Measurements from ENCODE around the gene CXCR5.

CXCR5 gene

GRCh38 chr11:118921121-118921928 lies 37.6 kb downstream of the CXCR5 start:
- H3K4me3 Mint-ChIP-seq = peak overlapping the region; percentile 82
- H3K4me1 Mint-ChIP-seq (ENCODE audit: low read depth) = peaks cover 73% of the 10 kb centered on the region
- H3K36me3 Mint-ChIP-seq (ENCODE audit: low read depth) = no peaks in the 10 kb centered on the region
- H3K9me3 Mint-ChIP-seq = no peaks in the 10 kb centered on the region
- H3K27me3 Mint-ChIP-seq = no peaks in the 10 kb centered on the region
- peak overlapping the region; percentile 90 for H3K27ac Mint-ChIP-seq

GRCh38 chr11:118921929-118922744 lies 38.4 kb downstream of the CXCR5 start:
- Mint-ChIP-seq H3K27ac (peak overlapping the region; percentile 90), H3K27me3 (no peaks in the 10 kb centered on the region), H3K4me1 (ENCODE audit: low read depth) (peaks cover 73% of the 10 kb centered on the region), H3K4me3 (peak overlapping the region; percentile 88), H3K36me3 (ENCODE audit: low read depth) (no peaks in the 10 kb centered on the region), H3K9me3 (no peaks in the 10 kb centered on the region)

GRCh38 chr11:118922745-118923627 lies 39.3 kb downstream of the CXCR5 start:
- Mint-ChIP-seq H3K9me3 (no peaks in the 10 kb centered on the region), H3K27ac (peak overlapping the region; percentile 82), H3K27me3 (no peaks in the 10 kb centered on the region), H3K4me1 (ENCODE audit: low read depth) (peaks cover 73% of the 10 kb centered on the region), H3K36me3 (ENCODE audit: low read depth) (no peaks in the 10 kb centered on the region), H3K4me3 (peak overlapping the region; percentile 88)

- H3K9me3 Mint-ChIP-seq = no peaks in the 10 kb centered on the region
- no peaks in the 10 kb centered on the region for H3K36me3 Mint-ChIP-seq (ENCODE audit: low read depth)
- peaks cover 73% of the 10 kb centered on the region for H3K4me1 Mint-ChIP-seq (ENCODE audit: low read depth)
- H3K4me3 Mint-ChIP-seq = peak overlapping the region; percentile 88
- peak overlapping the region; percentile 82 for H3K27ac Mint-ChIP-seq
- no peaks in the 10 kb centered on the region for H3K27me3 Mint-ChIP-seq
Measured at GRCh38 chr11:118923721-118924587, 40.3 kb downstream of the CXCR5 start.

GRCh38 chr11:118924591-118925585 lies 41.2 kb downstream of the CXCR5 start:
- Mint-ChIP-seq H3K9me3 (no peaks in the 10 kb centered on the region), H3K4me1 (ENCODE audit: low read depth) (peaks cover 64% of the 10 kb centered on the region), H3K27ac (peak overlapping the region; percentile 82), H3K36me3 (ENCODE audit: low read depth) (no peaks in the 10 kb centered on the region), H3K27me3 (no peaks in the 10 kb centered on the region), H3K4me3 (peak overlapping the region; percentile 88)

GRCh38 chr11:118927554-118928100 lies 43.9 kb downstream of the CXCR5 start:
- H3K36me3 Mint-ChIP-seq (ENCODE audit: low read depth) = no peaks in the 10 kb centered on the region
- peaks cover 64% of the 10 kb centered on the region for H3K4me1 Mint-ChIP-seq (ENCODE audit: low read depth)
- peak overlapping the region; percentile 98 for H3K27ac Mint-ChIP-seq
- no peaks in the 10 kb centered on the region for H3K9me3 Mint-ChIP-seq
- no peaks in the 10 kb centered on the region for H3K27me3 Mint-ChIP-seq
- peak overlapping the region; percentile 89 for H3K4me3 Mint-ChIP-seq

- no peaks in the 10 kb centered on the region for H3K9me3 Mint-ChIP-seq
- H3K27me3 Mint-ChIP-seq = no peaks in the 10 kb centered on the region
- H3K27ac Mint-ChIP-seq = peak overlapping the region; percentile 98
- H3K4me1 Mint-ChIP-seq (ENCODE audit: low read depth) = peaks cover 57% of the 10 kb centered on the region
- no peaks in the 10 kb centered on the region for H3K36me3 Mint-ChIP-seq (ENCODE audit: low read depth)
- H3K4me3 Mint-ChIP-seq = peak overlapping the region; percentile 89
Measured at GRCh38 chr11:118928101-118928869, 44.6 kb downstream of the CXCR5 start.

- Mint-ChIP-seq H3K9me3 (no peaks in the 10 kb centered on the region), H3K36me3 (ENCODE audit: low read depth) (no peaks in the 10 kb centered on the region), H3K27ac (peak overlapping the region; percentile 98), H3K4me1 (ENCODE audit: low read depth) (peaks cover 50% of the 10 kb centered on the region), H3K4me3 (peak overlapping the region; percentile 89), H3K27me3 (no peaks in the 10 kb centered on the region)
Measured at GRCh38 chr11:118928870-118929500, 45.3 kb downstream of the CXCR5 start.

- H3K4me3 Mint-ChIP-seq = peak overlapping the region; percentile 83
- H3K9me3 Mint-ChIP-seq = no peaks in the 10 kb centered on the region
- no peaks in the 10 kb centered on the region for H3K36me3 Mint-ChIP-seq (ENCODE audit: low read depth)
- peak overlapping the region; percentile 74 for H3K27ac Mint-ChIP-seq
- H3K4me1 Mint-ChIP-seq (ENCODE audit: low read depth) = peaks cover 44% of the 10 kb centered on the region
- H3K27me3 Mint-ChIP-seq = no peaks in the 10 kb centered on the region
Measured at GRCh38 chr11:118929501-118930093, 45.9 kb downstream of the CXCR5 start.

GRCh38 chr11:118930094-118930712 lies 46.5 kb downstream of the CXCR5 start:
- peak overlapping the region; percentile 74 for H3K27ac Mint-ChIP-seq
- no peaks in the 10 kb centered on the region for H3K27me3 Mint-ChIP-seq
- H3K9me3 Mint-ChIP-seq = no peaks in the 10 kb centered on the region
- H3K4me1 Mint-ChIP-seq (ENCODE audit: low read depth) = peaks cover 43% of the 10 kb centered on the region
- no peaks in the 10 kb centered on the region for H3K36me3 Mint-ChIP-seq (ENCODE audit: low read depth)
- H3K4me3 Mint-ChIP-seq = peak overlapping the region; percentile 83

GRCh38 chr11:118931571-118931970 lies 47.9 kb downstream of the CXCR5 start:
- H3K4me3 Mint-ChIP-seq = no peak overlapping the region
- no peaks in the 10 kb centered on the region for H3K9me3 Mint-ChIP-seq
- H3K27me3 Mint-ChIP-seq = no peaks in the 10 kb centered on the region
- H3K27ac Mint-ChIP-seq = peak overlapping the region; percentile 74
- peaks cover 37% of the 10 kb centered on the region for H3K4me1 Mint-ChIP-seq (ENCODE audit: low read depth)
- H3K36me3 Mint-ChIP-seq (ENCODE audit: low read depth) = no peaks in the 10 kb centered on the region
